Activated CD4-positive, alpha-beta T cell treated with anti-CD3 and anti-CD28 coated beads for 48 hours (primary cell): ENCODE data around the gene KHDRBS2.

ENCODE experiments used
- DNase-seq: peaks from one replicate; pipeline ENCODE4 v3.0.0-alpha.2; 2020

KHDRBS2 gene

GRCh38 chr6:62174548-62174947 is 111.5 kb downstream of the KHDRBS2 start:
- no peak for DNase-seq

DNA sequence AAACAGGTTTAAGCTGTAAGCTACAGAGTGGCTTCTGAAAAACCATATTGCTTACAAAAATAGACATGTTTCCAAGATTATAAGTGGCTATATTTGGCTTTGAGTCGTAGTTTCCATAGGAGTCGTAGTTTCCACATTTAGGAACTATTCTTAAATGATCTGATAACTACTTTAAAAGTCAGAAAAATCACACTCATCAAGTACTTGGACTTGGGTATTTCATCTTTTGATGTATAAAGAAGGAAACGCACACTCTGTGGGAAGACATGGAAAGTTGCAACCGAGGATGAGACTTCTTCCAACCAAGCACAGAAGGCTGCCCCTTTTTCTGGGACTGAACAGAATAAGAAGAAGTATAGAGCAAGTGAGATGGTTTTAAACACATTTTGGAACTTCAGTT is 118.3 kb downstream of the KHDRBS2 start:
- DNase-seq = no peak

DNA sequence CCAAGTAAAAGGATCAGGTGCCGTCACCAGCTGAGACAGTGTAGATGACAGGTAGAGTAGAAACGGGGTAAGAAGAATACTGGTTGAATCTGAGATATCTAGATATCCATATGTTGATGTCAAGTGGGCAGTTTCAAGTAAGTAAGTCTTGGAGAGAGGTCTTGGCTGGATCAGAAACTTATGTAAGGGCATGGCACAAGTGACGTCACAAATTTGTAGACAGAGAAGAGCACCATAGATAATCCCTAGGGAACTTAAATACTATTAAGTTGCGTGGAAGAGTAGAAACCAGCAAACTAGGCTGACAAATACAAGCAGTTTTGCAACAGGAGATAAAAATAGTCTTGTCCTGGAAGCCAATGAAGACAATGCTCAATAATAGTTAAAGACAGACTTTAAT is 123.2 kb downstream of the KHDRBS2 start:
- no peak for DNase-seq

- no peak for DNase-seq
Observed at GRCh38 chr6:62152796-62153195, 133.2 kb downstream of the KHDRBS2 start.

DNA sequence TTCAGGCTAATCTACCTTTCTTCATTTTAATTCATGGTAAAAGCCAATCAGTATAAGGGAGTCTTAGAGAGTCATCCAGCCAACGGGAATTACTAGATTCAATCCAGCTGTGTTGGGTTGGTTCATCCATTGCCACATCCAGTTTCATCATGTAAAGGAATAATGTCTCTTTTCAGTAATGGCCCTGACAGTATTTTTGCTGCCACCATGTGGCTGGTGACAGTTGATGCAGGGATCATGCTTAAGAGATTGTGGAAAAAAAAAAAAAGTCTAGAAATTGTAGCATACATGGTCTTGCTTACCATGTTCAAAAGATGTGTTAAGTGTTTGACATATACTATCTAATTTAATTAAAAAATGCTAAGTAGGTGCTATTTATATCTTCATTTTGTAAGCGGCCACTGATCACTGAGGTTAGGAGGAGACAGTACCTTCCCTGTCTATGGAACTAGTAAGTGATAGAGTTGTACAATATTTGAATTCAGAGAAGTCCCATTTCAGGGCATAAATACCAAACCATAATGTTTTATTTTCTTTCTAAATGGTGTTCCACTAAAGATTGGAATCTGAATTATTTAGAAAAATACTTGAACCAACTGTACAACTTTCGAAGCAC is 135.9 kb downstream of the KHDRBS2 start:
- DNase-seq = no peak

DNA sequence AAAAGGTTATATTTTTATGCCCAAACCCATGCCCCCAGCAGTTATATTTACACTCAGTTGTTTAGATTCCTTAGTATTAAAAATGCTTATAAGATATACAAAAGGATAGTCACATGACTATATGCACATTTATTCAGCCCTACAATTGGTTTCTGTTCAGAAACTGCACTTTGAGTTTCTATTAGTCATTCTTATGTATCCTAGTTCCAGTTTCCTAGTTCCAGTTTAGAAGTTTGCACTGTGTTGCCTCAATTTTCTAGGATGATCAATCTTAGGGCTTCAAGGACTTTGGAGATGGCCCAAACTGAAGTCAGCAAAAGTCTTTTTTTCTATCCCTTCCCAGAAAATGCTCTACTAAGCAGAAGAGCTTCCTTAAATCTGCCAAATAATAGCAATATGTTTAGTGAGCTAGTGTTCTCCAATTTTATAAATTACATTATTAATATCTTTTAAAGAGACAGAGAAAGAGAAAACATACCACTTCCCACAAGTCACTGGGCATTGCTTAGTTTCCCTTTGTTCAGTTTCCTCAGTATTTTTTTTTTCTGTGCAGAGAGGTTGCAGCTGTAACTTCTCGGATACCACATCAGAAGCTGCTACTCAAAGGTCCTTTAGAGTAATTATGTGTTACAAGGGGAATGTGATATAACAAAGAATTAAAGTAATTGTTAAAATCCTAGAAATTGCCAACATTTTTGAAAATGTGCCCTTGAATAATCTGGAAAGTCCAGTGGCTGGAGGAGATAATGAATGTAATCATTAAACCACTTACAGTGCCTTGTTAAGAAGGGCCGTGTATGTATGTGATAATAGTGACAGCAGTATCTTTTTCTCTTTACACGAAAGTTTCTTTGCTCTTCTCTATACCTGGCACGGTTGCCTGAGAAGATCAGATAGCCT is 138.8 kb downstream of the KHDRBS2 start:
- DNase-seq = no peak

DNA sequence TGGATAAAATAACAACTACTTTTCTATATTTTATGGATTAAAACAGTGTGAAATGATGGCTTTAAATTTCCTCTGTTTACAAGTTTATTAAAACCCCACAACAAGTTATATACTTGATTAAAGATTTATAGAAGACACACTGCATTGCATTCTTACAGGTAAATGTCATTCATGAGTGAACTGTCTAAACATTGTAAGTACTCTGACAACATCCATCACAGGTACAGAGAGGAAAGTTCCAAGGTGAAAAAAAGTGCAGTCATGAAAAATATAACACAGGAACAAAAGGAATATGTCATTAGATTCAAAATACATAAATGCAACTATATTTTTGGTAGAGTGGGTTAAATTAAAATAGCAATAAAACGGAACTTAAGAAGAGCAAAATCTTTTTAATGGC is 156.9 kb downstream of the KHDRBS2 start:
- DNase-seq = no peak

DNA sequence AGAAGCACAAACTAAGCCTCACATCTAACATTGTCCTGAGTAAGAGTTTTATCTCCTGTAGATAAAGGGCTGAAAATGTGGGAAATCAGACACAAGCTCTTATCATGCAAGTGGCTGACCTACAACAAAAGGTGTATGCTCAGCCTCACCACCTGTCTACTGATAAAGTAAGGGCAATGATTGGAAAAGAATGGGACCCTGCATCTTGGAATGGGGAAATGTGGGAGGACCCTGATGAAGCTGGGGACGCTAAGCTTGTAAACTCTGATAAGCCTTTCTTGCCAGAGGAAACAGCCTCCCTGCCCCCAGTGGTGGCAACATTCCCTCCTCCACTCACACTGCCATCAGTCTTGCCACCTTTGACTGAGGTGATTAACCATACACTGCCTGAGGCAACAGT is 166.6 kb downstream of the KHDRBS2 start:
- no peak for DNase-seq

DNA sequence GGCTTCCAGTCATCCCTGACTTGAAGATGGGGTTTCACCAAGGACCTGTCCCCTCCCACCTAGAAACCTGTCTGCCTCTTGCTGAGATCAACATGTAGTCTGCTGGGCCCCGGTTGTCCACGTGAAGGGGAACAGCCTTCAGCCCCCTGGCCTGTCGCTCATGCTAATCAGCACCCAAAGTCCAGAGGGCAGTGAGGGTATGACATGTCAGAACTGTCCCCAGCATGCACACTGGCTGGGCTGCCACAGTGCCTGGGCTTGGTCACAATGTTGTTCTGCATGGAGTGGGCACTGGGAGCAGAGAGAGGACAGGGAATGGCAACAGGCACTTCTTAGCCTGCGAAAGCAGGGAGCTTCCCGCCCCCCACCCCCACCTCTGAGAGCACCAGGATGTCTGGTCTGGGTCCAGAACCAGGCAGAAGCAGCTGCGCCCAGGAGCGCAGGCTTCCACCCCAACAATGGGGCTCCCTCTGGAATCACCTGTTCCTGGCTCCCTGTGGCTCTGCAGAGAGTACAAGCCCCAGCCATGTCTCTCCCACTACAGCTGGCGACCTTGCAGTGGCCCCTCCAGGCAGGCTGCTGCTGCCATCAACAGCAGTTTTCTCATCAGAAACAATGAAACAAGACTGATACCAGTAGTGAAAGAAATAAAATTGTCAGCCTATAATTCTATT is 182.7 kb downstream of the KHDRBS2 start:
- DNase-seq = no peak

- no peak for DNase-seq
Observed at GRCh38 chr6:62102387-62102786, 183.6 kb downstream of the KHDRBS2 start.

GRCh38 chr6:62090442-62091229 is 195.4 kb downstream of the KHDRBS2 start:
- DNase-seq = no peak

DNA sequence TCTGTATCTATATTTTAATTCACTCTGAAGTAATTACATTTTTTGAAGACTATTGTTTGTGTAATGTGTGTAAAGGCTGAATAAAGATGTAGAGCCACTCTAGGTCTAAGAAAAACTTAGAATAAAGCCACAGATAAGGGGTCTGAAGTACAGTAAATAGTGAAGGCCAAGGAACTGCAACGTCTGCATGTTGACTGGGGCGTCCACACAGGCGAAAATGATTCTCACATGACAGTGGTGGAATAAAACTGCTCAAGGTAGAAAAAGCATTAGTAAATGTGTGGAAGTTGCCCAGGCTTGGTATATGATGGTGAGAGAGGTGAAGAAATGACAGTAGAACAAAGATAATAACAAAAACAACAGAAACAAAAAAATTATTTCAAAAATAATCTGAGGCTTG is 196.2 kb downstream of the KHDRBS2 start:
- no peak for DNase-seq

GRCh38 chr6:62086047-62086446 is 200.0 kb downstream of the KHDRBS2 start:
- DNase-seq = no peak

GRCh38 chr6:62075869-62076268 is 210.2 kb downstream of the KHDRBS2 start:
- DNase-seq = no peak

GRCh38 chr6:62059901-62060300 is 226.1 kb downstream of the KHDRBS2 start:
- DNase-seq = no peak

DNA sequence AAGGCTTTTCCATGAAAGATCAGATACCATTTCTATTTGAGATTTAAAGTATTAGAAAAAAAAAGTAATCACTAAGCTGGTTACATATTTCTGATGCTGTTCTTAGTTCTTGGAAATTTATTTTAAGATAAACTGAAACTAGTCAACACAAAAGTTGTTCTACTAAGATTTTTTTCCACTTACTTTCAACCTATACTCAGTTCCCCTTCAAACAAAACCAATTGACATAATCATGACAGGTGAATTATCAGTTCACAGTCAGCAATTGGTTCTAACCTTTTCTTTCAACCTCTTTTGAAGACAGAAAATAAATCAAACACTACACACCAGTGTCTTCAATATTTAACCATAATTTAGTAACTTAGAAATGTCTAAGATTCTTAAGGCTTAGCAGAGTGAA is 228.7 kb downstream of the KHDRBS2 start:
- no peak for DNase-seq

DNA sequence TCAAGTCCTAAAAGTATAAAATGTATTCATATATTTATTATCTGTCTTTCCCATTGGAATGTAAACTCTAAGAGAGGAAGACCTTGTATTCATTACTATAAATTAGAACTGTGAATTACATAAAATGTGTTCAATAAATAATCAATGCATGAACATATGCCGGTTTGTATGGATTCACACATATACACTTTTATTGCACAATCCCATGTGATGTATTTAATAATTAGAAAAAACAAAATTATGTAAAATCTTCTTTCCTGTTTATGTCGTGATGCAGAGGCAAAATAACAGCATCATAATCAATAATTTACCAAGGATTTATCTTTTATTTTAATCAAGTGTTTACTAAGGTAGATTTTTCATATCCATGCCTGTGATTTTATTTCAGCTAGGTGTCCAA is 240.5 kb downstream of the KHDRBS2 start:
- no peak for DNase-seq

DNA sequence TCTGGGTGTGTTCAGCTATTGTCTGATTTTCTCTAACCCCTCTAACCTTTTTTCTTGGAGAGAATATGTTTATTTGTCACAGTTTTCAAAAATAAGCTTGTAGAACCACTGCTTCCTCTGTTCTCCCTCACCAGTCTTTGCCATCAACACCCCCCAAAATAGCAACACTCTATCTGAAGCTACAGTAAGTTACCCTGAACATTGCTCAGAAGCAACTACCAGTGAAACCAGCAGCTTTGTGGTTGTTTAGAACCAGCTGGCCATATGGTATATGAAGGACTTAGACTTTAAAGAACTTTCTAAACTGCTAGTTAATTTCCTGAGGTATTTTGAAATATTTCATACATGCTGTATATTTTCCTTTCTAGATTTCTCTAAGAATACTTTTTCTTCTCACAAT is 242.9 kb downstream of the KHDRBS2 start:
- DNase-seq = no peak

GRCh38 chr6:62042429-62042828 is 243.6 kb downstream of the KHDRBS2 start:
- no peak for DNase-seq

DNA sequence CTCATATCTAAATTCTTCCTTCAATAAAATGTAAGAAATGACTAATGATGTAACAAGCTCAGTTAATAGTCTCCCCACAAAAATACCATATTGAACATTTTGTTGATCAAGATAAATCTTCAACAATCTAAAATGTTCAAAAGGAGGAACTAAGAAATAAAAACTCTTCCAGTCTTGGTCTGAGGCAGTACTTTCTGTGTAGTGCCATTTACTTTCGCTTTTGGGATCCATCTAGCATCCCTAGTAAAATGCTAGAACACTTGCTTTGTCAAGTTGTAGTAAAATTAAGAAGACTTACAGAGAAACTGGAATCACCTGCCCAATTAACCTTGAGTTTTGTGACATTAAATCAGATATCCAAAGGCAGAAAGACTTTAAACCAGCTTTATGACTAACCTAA is 246.4 kb downstream of the KHDRBS2 start:
- no peak for DNase-seq

- no peak for DNase-seq
Observed at GRCh38 chr6:62037445-62037844, 248.6 kb downstream of the KHDRBS2 start.

DNA sequence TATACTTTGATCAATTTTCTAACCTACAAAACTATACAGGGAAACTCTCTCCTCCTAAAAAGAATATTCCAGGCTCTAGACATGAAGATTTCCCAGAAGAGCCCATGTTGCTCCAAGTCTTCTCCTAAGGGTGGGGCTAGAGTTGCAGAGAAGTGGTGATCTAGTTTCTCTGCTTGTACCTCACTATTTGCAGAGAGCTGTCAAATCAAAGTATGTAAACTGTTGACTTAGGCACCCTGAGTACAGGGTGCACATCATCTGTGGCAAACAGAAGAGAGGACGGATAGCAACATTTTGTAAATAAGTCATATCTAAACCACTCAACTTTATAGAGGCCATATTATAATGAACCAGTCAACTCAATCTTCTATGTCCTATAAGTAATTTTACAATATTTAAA is 250.1 kb downstream of the KHDRBS2 start:
- no peak for DNase-seq

DNA sequence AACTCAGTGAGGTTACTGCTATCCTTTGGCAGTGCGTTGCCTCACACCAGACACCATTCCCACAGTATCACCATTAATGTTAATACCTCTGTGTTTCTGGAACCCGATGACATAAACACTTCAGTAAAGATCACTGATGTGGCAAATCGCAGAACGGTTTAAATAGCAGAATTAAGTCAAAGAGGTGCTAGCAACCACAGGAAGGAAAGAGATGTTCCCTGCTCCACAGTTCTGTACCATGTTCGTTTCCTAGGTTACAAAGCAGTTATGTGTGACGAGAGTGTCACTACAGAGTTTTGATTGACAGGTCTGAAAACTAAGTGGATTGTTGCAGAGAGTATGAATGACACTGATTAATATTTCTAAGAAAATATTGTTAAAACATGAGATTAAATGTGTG is 272.3 kb downstream of the KHDRBS2 start:
- DNase-seq = no peak
